NCI-H82 treated with DMSO at 0.1 percent for 48 hours (cell line): ENCODE measurements around the gene TMEM132D.

ENCODE experiments used
- DNase-seq: peaks from one replicate; lab custom pipeline; 2025; ENCODE audit not compliant: unreplicated experiment; lab: John Stamatoyannopoulos, UW

The TMEM132D gene

DNA sequence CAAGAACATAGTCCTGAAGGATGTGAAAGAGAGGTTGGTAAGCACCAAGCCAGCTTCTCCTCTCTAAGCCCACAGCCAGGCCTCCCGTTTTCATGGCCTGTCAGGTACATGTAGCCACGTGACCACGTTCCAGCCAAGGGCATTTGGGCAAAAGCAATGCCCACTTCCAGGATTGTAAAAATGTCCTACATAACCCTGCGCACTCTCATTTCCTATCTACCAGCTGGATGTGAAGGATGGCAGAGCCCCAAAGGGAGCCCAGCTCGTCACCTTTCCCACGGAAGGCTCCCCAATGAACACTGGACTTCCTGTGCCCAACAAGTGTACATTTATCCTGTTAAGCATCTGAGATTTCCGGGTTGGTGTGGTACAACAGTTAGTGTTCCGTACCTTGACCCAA lies 231.7 kb downstream of the TMEM132D start:
- DNase-seq: no peak

DNA sequence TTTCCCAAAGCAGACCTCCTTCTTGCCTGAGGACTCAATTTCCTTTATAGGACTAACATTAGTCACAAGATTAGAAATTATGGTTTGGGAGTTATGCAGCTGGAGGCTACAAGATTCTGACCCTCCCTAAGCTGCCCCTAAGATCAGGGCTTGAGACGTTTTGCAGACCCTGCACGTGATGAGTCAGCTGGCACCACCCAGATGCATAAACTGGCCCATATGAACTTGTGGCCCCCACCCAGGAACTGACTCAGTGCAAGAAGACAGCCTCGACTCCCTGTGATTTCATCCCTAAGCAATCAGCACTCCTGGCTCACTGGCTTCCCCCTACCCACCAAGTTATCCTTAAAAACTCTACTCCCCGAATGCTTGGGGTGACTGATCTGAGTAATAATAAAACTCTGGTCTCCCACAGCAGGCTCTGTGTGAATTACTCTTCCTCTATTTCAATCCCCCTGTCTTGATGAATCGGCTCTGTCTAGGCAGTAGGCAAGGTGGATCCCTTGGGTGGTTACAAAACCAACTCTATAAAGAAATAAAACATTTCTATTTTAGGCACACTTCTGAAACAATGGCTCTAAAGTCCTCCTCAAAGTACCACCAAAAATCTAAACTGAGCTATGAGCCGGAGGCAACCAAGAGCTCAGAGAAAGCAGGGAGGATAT lies 233.4 kb downstream of the TMEM132D start:
- DNase-seq: no peak

DNA sequence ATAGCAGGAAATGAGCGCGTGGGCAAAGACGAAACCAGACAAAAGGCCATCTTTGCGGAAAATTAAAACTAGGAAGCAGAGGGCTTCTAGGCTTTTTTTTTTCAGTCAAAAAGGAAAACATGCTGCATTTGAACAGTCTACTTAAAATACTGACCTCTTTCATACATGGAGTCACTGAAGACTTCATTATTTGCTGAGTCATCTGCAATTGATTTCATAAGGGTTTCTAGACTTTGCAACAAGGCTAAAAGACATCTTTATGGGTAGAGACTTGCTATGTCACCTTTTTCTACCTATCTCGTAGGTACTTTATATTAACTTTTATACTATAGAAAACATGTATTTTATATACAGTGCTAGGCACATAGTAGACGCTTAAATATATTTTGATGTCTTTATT lies 238.4 kb downstream of the TMEM132D start:
- no peak for DNase-seq

DNA sequence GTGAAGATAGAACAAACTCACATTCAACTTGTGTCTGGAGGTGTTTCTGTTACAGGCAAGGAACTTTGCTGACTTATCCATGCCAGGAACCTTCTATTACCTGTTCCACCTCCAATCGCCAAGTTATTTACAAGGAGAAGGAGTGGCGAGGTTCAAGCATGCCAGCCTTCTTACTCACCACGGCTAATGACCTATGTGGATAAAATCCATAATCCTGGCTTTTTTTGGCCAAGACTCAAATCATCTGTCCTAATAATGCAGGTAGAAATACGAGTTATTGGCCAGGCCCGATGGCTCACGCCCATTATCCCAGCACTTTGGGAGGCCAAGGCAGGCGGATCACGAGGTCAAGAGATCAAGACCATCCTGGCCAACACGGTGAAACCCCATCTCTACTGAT lies 241.6 kb downstream of the TMEM132D start:
- no peak for DNase-seq

DNA sequence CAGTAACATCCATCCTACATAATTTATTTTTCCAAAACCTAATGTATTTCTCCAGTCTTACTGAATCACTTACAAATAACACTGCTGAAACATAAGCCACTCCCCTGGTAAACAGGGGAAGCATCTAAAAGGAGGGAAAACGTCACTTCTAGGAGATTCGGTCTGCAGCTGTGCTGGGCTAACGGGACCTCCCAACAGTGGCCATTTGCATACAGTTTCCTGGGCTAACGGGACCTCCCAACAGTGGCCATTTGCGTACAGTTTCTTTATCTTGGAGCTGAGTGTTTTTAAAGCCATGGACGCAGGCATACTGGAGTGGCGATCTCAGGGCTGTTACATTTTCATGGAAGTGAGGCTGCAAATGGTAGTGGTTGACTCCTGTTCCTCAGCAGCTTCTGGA lies 242.9 kb downstream of the TMEM132D start:
- no peak for DNase-seq

DNA sequence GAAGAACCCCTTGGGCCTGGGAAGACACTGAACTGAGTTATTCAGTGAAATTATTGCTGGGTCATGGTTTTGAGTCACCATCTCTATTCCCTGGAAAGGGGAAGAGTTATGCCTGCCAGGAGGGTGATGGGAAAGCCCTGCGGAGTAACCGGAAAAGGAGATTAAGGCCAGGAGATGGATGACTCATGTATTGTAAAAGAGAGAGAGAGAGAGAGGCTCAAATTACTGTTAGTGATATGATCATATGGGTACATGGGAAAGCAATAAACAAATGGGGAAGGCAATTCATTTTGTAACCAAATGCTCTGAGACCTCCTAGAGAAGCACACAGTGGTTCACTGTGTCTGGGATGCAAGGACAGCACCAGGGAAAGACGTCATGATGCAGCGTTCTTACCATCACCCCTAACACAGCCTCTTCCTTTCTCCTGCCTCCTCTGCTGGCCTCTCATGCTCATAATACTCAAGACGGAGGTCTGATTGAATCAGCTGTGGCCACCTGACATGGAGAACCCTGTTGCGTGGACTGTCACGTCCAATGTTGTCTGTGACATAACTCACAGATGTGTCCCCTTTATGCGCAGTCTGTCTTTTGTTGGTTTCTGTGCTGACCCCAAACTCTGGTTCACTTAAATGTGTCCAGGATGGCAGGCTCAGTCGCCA lies 243.7 kb downstream of the TMEM132D start:
- DNase-seq: no peak

DNA sequence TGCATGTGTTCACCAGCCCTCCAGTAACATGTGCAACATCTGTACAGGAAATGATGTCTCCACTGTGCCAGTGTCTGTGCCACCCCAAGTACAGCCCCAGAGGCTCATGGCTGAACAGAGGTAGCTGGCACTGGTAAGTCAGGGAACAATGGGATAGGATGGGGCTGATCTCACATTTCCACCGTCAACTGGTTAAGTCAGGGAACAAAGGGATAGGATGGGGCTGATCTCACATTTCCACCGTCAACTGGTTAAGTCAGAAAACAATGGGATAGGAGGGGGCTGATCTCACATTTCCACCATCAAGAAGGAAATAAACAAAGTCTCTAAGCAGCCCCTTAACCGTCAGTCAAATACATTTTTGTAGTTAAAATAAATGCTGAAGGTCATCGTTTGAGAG lies 246.6 kb downstream of the TMEM132D start:
- DNase-seq: no peak

DNA sequence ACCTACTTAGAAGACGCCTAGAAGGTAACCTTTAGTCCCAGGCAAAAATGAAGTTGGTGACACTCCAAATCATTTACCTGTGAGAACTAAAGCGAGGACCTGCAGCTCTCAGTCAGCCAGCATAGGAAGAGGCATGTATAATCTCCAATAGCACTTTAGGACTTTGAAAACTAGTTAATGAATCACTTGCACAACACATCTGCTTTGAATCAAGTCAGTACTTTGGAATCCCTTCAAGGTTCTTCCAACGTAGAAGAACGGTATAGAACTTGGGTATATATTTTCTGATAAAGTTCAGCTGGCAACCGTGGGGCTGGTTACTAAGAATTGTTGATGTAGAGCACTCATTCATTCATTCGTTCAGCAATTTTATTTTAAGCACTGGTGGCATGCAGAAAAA lies 251.9 kb downstream of the TMEM132D start:
- no peak for DNase-seq

DNA sequence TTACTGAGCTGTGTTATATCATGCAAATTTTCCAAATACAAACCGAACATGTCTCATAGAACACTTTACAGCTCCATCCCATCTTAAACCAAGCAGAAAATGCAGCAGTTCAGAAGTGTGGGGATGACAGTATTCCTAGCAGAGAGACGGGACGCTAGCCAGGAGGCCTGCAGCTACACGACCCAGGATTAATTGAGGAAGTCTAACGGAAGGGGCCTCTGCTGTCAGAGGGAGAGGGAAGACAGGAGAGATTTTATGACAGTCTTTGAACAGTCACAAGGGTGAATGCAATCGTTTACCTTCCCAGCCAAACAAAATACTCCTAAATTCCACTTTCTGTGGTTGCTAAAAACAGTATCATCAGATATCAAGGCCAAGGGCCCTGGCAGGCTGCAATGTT lies 261.9 kb downstream of the TMEM132D start:
- DNase-seq: no peak

DNA sequence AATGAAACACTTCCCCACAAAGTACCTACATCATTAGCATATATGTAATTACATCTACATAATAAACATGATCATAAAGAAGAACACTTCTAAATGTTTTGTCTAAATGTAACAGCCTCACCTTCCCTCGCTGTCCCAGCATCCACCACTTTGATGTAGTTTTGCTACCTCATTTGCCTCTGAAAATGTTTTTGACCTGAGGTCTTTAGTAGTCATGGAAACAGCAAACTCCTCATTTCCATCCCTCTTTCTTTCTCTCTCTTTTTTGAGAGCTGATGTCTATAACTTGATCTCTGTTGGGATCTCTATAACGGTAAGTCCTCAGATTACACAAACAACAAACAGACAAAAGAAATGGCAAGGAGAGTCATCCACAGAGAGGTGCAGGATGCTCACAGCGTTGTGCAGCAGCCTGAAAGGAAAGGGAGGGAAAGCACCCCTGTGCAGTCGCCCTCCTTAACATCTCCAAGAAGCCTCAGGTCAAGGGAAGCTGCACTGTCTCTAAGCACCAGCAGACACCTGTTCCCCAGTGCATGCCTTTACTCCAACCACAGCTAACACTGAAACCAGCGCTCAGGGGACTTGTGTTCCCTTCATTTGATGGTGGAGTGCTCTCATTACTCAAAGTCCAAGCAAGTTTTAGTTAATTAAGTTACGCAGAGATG lies 268.7 kb downstream of the TMEM132D start:
- DNase-seq: no peak

DNA sequence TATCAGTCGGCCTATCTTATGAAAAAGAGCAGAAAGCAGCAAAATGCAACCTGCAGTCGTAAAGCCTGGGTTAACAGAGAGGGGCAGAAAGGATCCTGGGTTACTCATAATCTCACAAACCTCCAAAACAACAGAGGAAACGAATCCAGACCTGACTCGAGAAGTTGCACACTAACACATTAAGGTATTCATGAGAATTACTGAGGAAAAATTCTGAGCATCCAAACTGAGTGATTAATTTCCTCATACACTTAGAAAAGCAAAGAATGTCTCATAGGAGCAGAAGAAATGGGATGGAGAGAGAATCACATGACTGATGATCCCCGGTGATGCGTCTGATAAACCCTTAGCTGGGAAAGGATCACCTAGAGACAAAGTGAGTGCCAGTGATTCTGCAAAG lies 272.5 kb downstream of the TMEM132D start:
- no peak for DNase-seq

DNA sequence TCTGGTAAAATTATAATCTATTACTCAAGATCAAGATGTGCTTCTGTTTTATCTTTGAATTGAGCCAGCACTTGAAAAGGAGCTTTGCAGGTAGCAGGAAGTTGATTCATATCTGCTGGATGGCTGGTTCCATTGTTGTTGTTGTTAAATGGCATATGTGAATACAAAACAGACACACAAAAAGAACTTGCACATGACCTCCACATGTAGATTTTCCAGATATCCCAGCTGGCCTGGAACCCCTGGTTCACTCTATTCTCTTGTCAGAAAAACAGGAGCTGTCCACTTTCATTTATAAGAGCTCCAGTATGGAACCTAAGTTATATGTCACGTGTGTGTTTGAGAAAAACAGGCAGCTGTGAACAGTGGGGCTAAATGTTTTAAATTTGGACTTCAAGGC lies 273.9 kb downstream of the TMEM132D start:
- no peak for DNase-seq

DNA sequence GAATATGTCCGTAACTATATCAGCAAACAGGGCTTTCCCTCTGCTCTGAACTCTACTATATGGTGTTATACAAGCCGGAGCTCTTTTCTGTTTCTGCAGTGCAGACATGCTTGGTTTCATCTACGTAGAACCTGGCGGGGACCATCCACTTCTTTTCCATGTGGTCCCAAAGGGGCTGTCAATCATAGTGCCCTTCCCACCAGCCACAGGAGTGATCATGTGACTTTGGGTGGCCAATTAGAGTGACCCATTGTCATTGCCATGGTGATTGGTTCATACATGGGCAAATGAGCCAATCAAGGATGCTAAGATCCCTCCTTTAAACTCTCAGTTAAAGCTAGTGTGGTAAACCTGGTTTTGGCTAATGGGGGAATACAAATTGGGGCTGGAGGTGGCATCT lies 281.3 kb downstream of the TMEM132D start:
- no peak for DNase-seq

DNA sequence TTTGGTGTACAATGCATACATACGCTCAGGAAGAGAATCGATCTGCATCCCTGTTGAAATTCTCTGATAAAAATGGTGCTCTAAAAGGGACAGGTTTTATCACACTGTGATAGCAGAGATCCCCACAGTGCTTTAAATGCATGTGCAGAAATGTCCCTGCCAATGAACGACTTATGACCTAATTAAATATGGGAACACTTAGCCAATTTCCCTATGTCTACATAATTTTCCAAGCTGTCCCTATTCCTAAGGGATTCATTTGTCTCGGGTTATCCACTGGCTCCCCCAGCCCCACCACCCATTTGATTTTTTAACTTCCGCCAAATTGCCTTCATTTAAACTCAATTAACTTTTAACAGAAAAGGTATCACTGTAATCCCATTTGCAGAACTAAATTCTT lies 284.6 kb downstream of the TMEM132D start:
- no peak for DNase-seq

DNA sequence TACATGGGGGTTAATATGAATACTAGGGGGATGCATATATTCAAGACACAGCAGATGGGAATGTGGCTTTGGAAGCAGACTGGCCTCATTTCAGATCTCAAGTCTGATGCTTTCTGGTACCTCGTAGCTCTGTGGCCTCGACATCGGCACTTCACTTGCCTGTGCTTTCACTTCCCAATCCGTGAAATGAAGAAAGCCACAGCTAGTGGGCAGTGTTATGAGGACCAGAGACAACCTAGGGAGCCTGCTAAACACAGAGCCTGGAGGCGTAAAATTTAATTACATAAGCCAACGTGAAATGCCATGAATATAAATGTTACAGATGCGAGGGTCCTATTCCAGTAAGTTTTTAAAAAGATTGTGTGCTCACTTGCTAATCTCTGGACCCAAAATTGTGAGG lies 286.0 kb downstream of the TMEM132D start:
- DNase-seq: no peak

DNA sequence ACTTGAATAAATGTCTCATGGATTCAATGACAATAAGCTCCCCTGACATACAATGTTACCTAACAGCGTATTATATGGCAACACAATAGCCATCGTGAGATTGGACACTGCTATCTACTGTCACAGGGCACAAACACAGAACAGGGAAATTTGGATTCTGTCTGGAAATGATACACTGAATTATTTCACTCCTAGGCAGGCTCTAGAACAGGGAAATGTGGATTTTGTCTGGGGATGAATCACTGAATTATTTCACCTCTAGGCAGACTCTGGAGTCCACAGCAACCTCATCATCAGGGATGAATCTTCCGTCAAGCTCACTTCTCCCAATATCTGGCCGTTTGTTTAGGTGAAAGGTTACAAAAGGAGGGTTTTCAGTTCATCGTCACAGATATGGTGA lies 288.8 kb downstream of the TMEM132D start:
- DNase-seq: no peak

DNA sequence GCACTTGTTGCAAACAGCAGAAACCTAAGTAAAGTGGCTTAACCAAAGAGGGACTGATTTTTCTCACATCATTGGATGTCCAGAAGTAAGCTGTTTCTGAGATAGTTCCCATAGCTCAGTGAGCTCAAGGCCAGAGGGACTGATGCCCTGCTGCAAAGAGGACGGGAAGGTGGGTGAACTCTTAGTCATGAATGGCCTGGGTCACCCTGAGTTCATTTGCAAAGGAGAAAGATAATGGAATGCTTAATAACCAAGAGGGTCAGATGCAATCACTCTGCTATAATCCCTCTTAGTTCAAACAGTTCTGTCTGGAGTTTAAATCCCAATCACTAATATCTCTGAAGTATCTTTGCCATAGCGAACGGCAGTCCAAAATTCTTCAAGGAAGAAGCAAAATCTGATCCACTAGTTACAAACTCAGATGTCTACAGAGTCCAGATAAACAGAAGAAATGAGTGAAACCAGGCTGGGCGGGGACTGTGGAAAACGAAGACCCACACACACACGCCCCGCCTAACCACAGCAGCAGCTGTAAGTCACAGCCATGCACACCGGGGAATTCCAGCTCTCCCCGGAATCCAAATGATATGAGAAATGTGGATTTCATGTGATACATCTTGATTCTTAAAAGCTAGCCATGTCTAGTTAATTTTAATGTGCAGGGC lies 289.5 kb downstream of the TMEM132D start:
- DNase-seq: no peak

DNA sequence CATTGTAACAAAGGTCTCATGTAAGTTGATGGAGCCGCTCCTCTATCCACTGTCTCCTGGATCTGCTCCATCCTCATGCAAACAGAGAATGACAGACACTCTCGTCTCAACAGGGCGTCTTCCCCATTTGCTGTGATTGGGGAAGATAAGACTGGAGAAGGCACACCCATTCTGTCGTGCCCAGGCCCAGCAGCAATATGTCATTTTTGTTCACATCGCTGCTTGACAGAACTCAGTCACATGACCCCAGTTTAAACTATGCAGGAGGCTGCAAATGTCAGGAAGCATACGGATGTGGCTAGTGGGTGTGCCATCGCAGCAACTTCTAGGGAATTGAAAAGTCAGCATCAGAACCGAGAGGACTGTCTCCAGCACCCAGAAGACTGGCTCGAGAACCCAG lies 290.5 kb downstream of the TMEM132D start:
- DNase-seq: no peak

DNA sequence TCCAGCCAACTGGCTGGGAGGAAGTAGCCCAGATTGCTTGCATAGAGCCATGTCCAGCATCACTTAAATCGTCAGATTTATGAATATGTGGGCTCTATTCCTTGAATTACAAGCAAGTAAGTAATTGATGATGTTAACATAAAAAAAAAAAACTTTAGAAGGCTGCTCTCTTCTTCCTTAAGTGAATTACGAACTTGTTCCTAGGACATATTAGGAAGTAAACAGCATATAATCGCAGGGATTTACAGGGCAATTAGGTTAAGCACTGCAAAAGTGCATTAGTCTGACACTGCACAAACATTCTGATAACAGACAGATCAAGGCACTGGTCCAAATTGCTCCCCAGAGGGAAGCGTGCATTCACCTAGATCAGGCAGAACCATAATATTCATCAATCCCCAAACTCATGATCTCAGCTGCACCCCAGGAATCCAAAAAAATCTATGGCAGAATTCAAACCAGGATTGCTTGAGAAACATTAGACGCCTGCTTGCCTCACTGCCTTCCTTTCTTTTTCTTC lies 293.2 kb downstream of the TMEM132D start:
- DNase-seq: no peak

DNA sequence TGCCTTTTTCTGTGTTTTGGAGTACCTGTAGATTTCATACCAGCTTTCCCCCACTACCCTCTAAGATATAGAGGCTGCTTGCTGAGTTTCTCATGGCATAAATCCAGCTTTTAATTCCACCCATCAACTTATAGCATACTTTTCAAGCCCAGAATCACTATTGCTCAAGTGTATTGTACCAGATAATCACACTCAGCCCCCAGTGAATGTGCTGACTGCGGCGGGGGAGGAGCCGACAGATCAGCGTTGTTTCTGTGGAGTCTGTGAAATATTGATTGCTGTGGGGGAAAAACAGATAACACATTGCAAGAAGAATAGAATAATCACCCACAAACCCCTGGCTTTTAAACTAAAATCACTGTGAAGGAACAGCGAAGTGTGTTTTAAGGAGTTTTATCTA lies 296.1 kb downstream of the TMEM132D start:
- no peak for DNase-seq

DNA sequence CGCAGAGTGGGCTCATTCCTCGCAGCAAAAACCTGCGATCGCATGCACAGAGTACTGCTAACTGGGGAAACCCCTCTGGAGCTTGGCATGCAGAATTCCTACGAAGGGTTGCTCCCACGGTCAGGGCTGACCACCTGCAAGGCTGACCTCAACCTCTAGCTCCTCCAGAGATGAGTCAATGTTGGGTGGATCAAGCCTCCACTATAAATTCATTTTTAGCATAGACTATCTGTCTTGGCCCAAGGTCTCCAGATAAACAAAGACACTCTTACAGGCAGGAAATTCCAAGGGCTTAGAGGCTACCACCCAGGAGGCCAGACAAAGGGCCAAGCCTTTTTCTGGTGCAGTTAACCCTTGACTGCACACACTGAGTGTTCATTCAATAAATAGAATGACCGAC lies 296.5 kb downstream of the TMEM132D start:
- no peak for DNase-seq

DNA sequence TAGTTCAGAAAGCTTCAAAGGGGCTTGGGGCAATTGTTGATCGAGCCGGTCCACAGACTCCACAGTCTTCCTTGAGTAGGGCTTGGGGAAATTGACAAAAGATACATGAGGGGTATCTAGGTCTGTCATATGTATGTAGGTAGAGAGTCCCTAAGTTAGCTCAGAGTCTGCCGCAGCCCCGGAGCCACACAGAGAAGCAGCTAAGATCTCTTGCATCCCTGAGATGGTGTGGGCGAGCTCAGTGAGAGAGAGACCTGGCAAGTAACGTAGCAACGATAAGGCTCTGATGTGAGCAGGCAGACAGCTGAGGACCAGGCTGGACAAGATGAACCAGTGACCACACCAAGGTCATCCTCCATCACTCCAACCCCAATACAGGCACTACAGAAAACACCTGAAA lies 297.6 kb downstream of the TMEM132D start:
- DNase-seq: no peak
